B cell (primary cell): ENCODE measurements around the gene DPP10. TPM values are rescaled to one million over a fixed set of nuclear protein-coding genes. Genes with fewer than 3 reads are reported as not detected.

Source experiments
- ATAC-seq: fragments of 200-7000 bp; cut with Tn5 transposase; one replicate; pipeline ENCODE4 v1.10.0; 2021; ENCODE audit warnings: low read depth, mild to moderate bottlenecking, moderate number of reproducible peaks, moderate library complexity
- CTCF ChIA-PET: fragments of 350-600 bp; sonication (Branson Sonifier 250); formaldehyde crosslinking; loops from one replicate; lab custom pipeline; 2021; ENCODE audit warnings: antibody characterized with exemption, inconsistent platforms; lab: Charles Lee
- POLR2A ChIA-PET: fragments of 350-600 bp; sonication (Branson Sonifier 250); formaldehyde crosslinking; loops from one replicate; lab custom pipeline; 2021; ENCODE audit warnings: antibody characterized with exemption; lab: Charles Lee
- DNase-seq: peaks from one replicate; pipeline ENCODE4 v3.0.0; 2013
- H2AFZ ChIP-seq: 2 replicates; pipeline ENCODE4 v1.6.1; 2012; ENCODE audit warnings: mild to moderate bottlenecking, low read depth, low read length; ENCODE audit not compliant: insufficient read depth, poor library complexity, severe bottlenecking
- H3K27ac ChIP-seq, 2 donors: 1 replicate in 1 of 2; 2 replicates in 1 of 2; pipeline ENCODE4 v1.5.1; 2012 to 2013; ENCODE audit warnings: low read length in 2 of 2, mild to moderate bottlenecking in 2 of 2, moderate library complexity in 1 of 2
- H3K27me3 ChIP-seq, 4 experiments: fragments of 200-600 bp in 1 of 4; sonication (generic) in 1 of 4; replicated peaks in 1 of 4; 1 replicate in 2 of 4; 2 replicates in 2 of 4; pipeline versions ENCODE4 v1.6.1 to v1.7.0; 2013 to 2016; ENCODE audit warnings: low read length in 3 of 4, mild to moderate bottlenecking in 2 of 4, mixed read lengths in 1 of 4, moderate library complexity in 1 of 4; ENCODE audit not compliant: insufficient read depth in 4 of 4, control insufficient read depth in 3 of 4; ENCODE audit errors: control extremely low read depth in 1 of 4
- H3K36me3 ChIP-seq, 2 experiments: replicated peaks in 1 of 2; 1 replicate in 1 of 2; 2 replicates in 1 of 2; pipeline versions ENCODE4 v1.6.1 to v1.7.1; 2013; ENCODE audit warnings: low read length in 1 of 2; ENCODE audit not compliant: insufficient read depth in 2 of 2, control insufficient read depth in 1 of 2; ENCODE audit errors: control extremely low read depth in 1 of 2, extremely low read depth in 1 of 2
- H3K4me1 ChIP-seq, 2 donors: fragments of 200-600 bp in 1 of 2; sonication (generic) in 1 of 2; 1 replicate in 1 of 2; 2 replicates in 1 of 2; pipeline versions ENCODE4 v1.5.1 to v1.6.1; 2013 to 2017; ENCODE audit warnings: low read length in 2 of 2; ENCODE audit not compliant: control insufficient read depth in 2 of 2, insufficient read depth in 2 of 2
- H3K4me2 ChIP-seq: replicated peaks from 2 replicates; pipeline ENCODE3; 2012; ENCODE audit warnings: mild to moderate bottlenecking, low read depth, low read length; ENCODE audit not compliant: poor library complexity, severe bottlenecking
- H3K4me3 ChIP-seq, 5 experiments: fragments of 200-600 bp in 1 of 5; sonication (generic) in 1 of 5; 1 replicate in 3 of 5; 2 replicates in 2 of 5; pipeline versions ENCODE4 v1.5.1 to v1.7.0; 2011 to 2016; ENCODE audit warnings: low read length in 4 of 5, mild to moderate bottlenecking in 4 of 5, low read depth in 2 of 5, control low read depth in 1 of 5, moderate library complexity in 1 of 5; ENCODE audit not compliant: insufficient read depth in 1 of 5; ENCODE audit errors: control extremely low read depth in 1 of 5, extremely low read depth in 1 of 5
- H3K79me2 ChIP-seq: fragments of 200-600 bp; sonication (generic); one replicate; pipeline ENCODE4 v1.6.0; 2016; ENCODE audit warnings: low read length; ENCODE audit not compliant: control insufficient read depth, insufficient read depth
- H3K9ac ChIP-seq: fragments of 200-600 bp; sonication (generic); 2 replicates; pipeline ENCODE4 v1.6.1; 2017; ENCODE audit warnings: mild to moderate bottlenecking, low read length, moderate library complexity
- H3K9me3 ChIP-seq, 3 donors: one replicate each; pipeline versions ENCODE4 v1.6.1 to v1.7.1; 2013; ENCODE audit warnings: low read length in 2 of 3; ENCODE audit not compliant: control insufficient read depth in 2 of 3, insufficient read depth in 1 of 3; ENCODE audit errors: control extremely low read depth in 1 of 3
- H4K20me1 ChIP-seq: 2 replicates; pipeline ENCODE4 v1.6.0; 2012; ENCODE audit warnings: mild to moderate bottlenecking, low read length; ENCODE audit not compliant: insufficient read depth, control insufficient read depth, poor library complexity, severe bottlenecking
- H3K27ac Mint-ChIP-seq: one replicate; pipeline ENCODE4 v1.8.0; 2021; ENCODE audit warnings: mixed read lengths
- H3K27me3 Mint-ChIP-seq: one replicate; pipeline ENCODE4 v1.8.0; 2021; ENCODE audit warnings: mixed read lengths
- H3K4me1 Mint-ChIP-seq: one replicate; pipeline ENCODE4 v1.8.0; 2021; ENCODE audit warnings: mixed read lengths
- H3K4me3 Mint-ChIP-seq: one replicate; pipeline ENCODE4 v1.8.0; 2021; ENCODE audit warnings: mixed read lengths
- H3K9me3 Mint-ChIP-seq: one replicate; pipeline ENCODE4 v1.8.0; 2022; ENCODE audit warnings: mixed read lengths; ENCODE audit not compliant: insufficient read depth
- CTCF ChIP-seq: fragments of 200-600 bp; IDR thresholded peaks from one replicate; pipeline ENCODE4 v1.8.0; 2022; ENCODE audit warnings: antibody characterized with exemption, mild to moderate bottlenecking
- EZH2 ChIP-seq: IDR thresholded peaks from 2 replicates; pipeline ENCODE4 v1.6.1; 2012; ENCODE audit warnings: borderline replicate concordance, low read depth, mild to moderate bottlenecking, moderate library complexity, low read length; ENCODE audit not compliant: insufficient read depth, poor library complexity, severe bottlenecking
- WGBS: methylation state at CpG from one replicate; pipeline ENCODE4 v1.1.5; 2013; ENCODE audit warnings: missing lambda C conversion rate; ENCODE audit not compliant: insufficient coverage; 5-methylcytosine and 5-hydroxymethylcytosine counted together
- intact Hi-C: fragments of 100-400 bp; cut with micrococcal nuclease; formaldehyde crosslinking; loops from one replicate; pipeline ENCODE4 v1.10.0; 2022
- polyA plus RNA-seq: library from polyadenylated mRNA; depleted of rRNA; stranded (reverse); fragments of >200 nt; gene quantifications from 2 replicates; pipeline ENCODE4 v1.2.3, GENCODE V29; 2012
- total RNA-seq, 2 donors: library from RNA; stranded (reverse); fragments of 120-200 nt in 1 of 2; gene quantifications; 1 replicate in 1 of 2; 2 replicates in 1 of 2; pipeline versions ENCODE4 v1.2.3 to v1.2.4, GENCODE V29; 2013 to 2022

DPP10 gene
- total and polyA plus RNA-seq, 2 donors (not counting 1 experiment from before 2014, with no cell fraction given), result not detected

DNA sequence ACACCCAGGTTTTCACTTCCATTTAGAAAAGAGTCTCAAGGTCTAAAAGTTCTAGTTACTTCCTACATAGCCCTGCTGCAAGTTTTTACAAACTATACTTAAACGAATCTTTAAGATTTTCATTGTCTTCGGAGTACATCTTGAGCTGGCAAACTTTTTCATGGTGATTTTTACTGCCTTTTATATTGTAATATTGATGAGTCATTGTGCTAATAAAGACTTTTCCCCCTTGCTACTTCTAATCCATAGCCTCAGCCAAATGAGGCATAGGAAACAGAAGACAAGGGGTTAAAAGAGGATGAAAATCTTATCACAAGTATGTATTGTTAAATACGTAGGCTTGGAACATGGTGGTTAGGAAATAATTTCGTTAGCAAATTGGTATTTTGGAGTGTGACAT lies 4.1 kb downstream of the DPP10 start:
- Histone ChIP-seq H3K36me3 (no peaks in the 10 kb centered on the region), H3K27me3 (no peaks in the 10 kb centered on the region), H4K20me1 (no peaks in the 10 kb centered on the region), H3K79me2 (no peaks in the 10 kb centered on the region), H2AFZ (no peak overlapping the region), H3K4me2 (no peak overlapping the region), H3K4me1 (no peaks in the 10 kb centered on the region), H3K4me3 (no peak overlapping the region), H3K9me3 (no peaks in the 10 kb centered on the region), H3K9ac (no peak overlapping the region), H3K27ac (no peak overlapping the region)
- TF ChIP-seq EZH2, result no peak
- TF ChIP-seq CTCF, result no peak
- Mint-ChIP-seq H3K9me3 (no peaks in the 10 kb centered on the region), H3K27ac (no peak overlapping the region), H3K4me3 (no peak overlapping the region), H3K4me1 (no peaks in the 10 kb centered on the region), H3K27me3 (peaks cover 4% of the 10 kb centered on the region)
- DNase-seq (no peak), ATAC-seq (no peak)
- ChIA-PET POLR2A (no interaction called here), CTCF (no interaction called here)
- WGBS, result 88% methylated on average over 2 of the region's 4 CpGs
- intact Hi-C loops, result no loop called here

DNA sequence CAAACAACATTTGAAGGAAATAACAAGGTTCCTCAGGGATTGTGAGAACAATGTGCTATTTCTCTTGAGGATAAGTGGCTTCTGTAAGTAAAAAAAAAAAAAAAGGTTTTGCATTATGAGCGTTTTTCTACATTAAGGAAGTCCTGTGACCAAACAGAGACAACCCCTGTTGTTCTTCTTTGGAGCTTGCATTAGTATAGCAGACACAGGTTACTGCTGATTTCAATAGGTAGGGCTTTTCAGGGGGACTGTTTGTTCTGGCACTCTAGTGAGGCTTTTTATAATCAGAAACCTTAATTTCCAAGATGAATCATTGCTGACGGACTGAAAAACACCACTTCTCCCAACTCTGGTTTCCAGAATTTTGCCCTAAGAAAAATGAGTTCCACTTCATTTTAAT lies 8.2 kb downstream of the DPP10 start:
- intact Hi-C loops, result no loop called here
- ATAC-seq, result no peak
- POLR2A ChIA-PET, result no interaction called here

More for the DNA sequence above, 8.2 kb downstream of the DPP10 start:
- no peaks in the 10 kb centered on the region for H3K79me2 ChIP-seq
- TF ChIP-seq CTCF (no peak), EZH2 (no peak)
- H3K27ac ChIP-seq, result no peak overlapping the region
- Mint-ChIP-seq H3K27ac (no peak overlapping the region), H3K9me3 (peaks cover 4% of the 10 kb centered on the region), H3K4me3 (no peak overlapping the region), H3K27me3 (peaks cover 4% of the 10 kb centered on the region), H3K4me1 (no peaks in the 10 kb centered on the region)
- no peaks in the 10 kb centered on the region for H3K36me3 ChIP-seq
- H3K4me3 ChIP-seq, result no peak overlapping the region
- no peak overlapping the region for H3K4me2 ChIP-seq
- no peak for DNase-seq
- 0% methylated on average over 1 of the region's 2 CpGs for WGBS
- no peak overlapping the region for H3K9ac ChIP-seq
- no peaks in the 10 kb centered on the region for H3K27me3 ChIP-seq
- no peaks in the 10 kb centered on the region for H3K9me3 ChIP-seq
- no peaks in the 10 kb centered on the region for H4K20me1 ChIP-seq
- no peaks in the 10 kb centered on the region for H3K4me1 ChIP-seq
- CTCF ChIA-PET, result interaction anchor here (1.0 kb wide), 1 partner anchor 13 kb away, joined by 5 read pairs; no protein-coding TSS in a partner anchor
- no peak overlapping the region for H2AFZ ChIP-seq
